Heart right ventricle (tissue), 16 donors: Measurements from ENCODE around the gene ROPN1L. TPM values are rescaled to one million over a fixed set of nuclear protein-coding genes. Genes with fewer than 3 reads are reported as not detected.

ENCODE experiments used
- ATAC-seq, 8 donors: fragments of 200-7000 bp; cut with Tn5 transposase; one replicate each; pipeline ENCODE4 v1.9.1; 2020; ENCODE audit warnings: mild to moderate bottlenecking in 8 of 8, moderate library complexity in 8 of 8, moderate number of reproducible peaks in 1 of 8
- DNase-seq, 2 donors: peaks; one replicate each; pipeline ENCODE4 v3.0.0-alpha.2; 2020
- H3K27ac ChIP-seq, 10 donors: fragments of 200-600 bp; sonication (generic) in 2 of 10; one replicate each; pipeline versions ENCODE4 v1.5.0 to v1.8.0; 2020 to 2022; ENCODE audit warnings: mild to moderate bottlenecking in 3 of 10
- H3K27me3 ChIP-seq, 7 donors: fragments of 200-600 bp; one replicate each; pipeline ENCODE4 v1.8.0; 2021 to 2022; ENCODE audit warnings: mild to moderate bottlenecking in 2 of 7
- H3K36me3 ChIP-seq, 9 donors: fragments of 200-600 bp; sonication (generic) in 1 of 9; one replicate each; pipeline versions ENCODE4 v1.5.0 to v1.8.0; 2020 to 2022; ENCODE audit warnings: mild to moderate bottlenecking in 2 of 9
- H3K4me1 ChIP-seq, 9 donors: fragments of 200-600 bp; sonication (generic) in 1 of 9; one replicate each; pipeline versions ENCODE4 v1.5.0 to v1.8.0; 2020 to 2022; ENCODE audit warnings: mild to moderate bottlenecking in 4 of 9
- H3K4me3 ChIP-seq, 10 donors: fragments of 200-600 bp; sonication (generic) in 2 of 10; one replicate each; pipeline versions ENCODE4 v1.5.0 to v1.8.0; 2020 to 2022; ENCODE audit warnings: mild to moderate bottlenecking in 7 of 10, moderate library complexity in 2 of 10
- H3K9me3 ChIP-seq, 11 donors: fragments of 200-600 bp in 10 of 11; sonication (generic) in 2 of 11; one replicate each; pipeline versions ENCODE4 v1.5.0 to v1.8.0; 2013 to 2022; ENCODE audit warnings: mild to moderate bottlenecking in 2 of 11, control low read depth in 1 of 11, moderate library complexity in 1 of 11
- WGBS, 2 donors: extraction: QIAGEN DNeasy Blood & Tissue Kit; methylation state at CpG; one replicate each; pipeline ENCODE4 v1.1.7; 2013; ENCODE audit warnings: inconsistent platforms in 1 of 2; 5-methylcytosine and 5-hydroxymethylcytosine counted together
- intact Hi-C, 10 donors: fragments of 100-400 bp; cut with DNase I; formaldehyde crosslinking; loops; one replicate each; pipeline versions ENCODE4 v1.11.1 to v1.14.2; 2022
- polyA plus RNA-seq, 2 donors: library from polyadenylated mRNA; stranded (reverse); fragments of 200-250 nt; gene quantifications; one replicate each; pipeline ENCODE4 v1.2.3, GENCODE V29; 2013
- total RNA-seq, 10 donors: library from RNA; stranded (reverse); fragmentation: NEBNext Ultra II Directional in 3 of 10; extraction: Animal tissue kit (Norgen Biotek cat#: 25700) in 3 of 10; gene quantifications; one replicate each; pipeline versions ENCODE4 v1.2.1 to v1.2.4, GENCODE V29; 2021 to 2023
- TF ChIP-seq, protein P1 (sequence below), 9 donors: fragments of 200-600 bp; sonication (generic) in 2 of 9; IDR thresholded peaks; one replicate each; pipeline versions ENCODE4 v1.5.0 to v1.8.0; 2021 to 2022; ENCODE audit warnings: antibody characterized with exemption in 9 of 9, mild to moderate bottlenecking in 5 of 9, moderate library complexity in 1 of 9
- donor health status: Arrhythmogenic right ventricular cardiomyopathy.
- donor health status: ischemic (EF 13 %, LVEDD 7.1; RV severe dilation, severe dysfunction).
- donor health status: healthy with polysubstance abuse.
- donor health status: DM: no; HTN: yes; CAD: no.
- donor health status: DM: no; HTN: no; CAD: no.
- donor health status: ischemic (EF 25% LVEDD 6.9; RV normal size, moderate dysfunction).
- donor health status: ischemic (EF 25% LVEDD 5.7; RV mildly dilated, moderate dysfunction).
- donor health status: healthy.
- donor health status: DM: yes; HTN: yes; CAD: no.
- donor health status: Ischemic cardiomyopathy.
- donor health status: ischemic (EF 35%, LVEDD 5.7; RV mildly dilated, moderate dysfunction).
- donor health status: nonischemic (EF 11% LVEDD 7.7; RV severe dilation, severe dysfunction).
- donor health status: DM: yes; HTN: yes; CAD: no.
- donor health status: PGD.
- donor health status: ischemic (EF 29% LVEDD 5.4; RV normal size, mild dysfunction).
- donor health status: nonischemic (EF 23%, LVEDD 6.1; RV moderate dilation, normal function).

The ROPN1L gene
- total and polyA plus RNA-seq, 12 donors: 0.17 to 0.83 (median 0.31) TPM; not detected in 2

DNA sequence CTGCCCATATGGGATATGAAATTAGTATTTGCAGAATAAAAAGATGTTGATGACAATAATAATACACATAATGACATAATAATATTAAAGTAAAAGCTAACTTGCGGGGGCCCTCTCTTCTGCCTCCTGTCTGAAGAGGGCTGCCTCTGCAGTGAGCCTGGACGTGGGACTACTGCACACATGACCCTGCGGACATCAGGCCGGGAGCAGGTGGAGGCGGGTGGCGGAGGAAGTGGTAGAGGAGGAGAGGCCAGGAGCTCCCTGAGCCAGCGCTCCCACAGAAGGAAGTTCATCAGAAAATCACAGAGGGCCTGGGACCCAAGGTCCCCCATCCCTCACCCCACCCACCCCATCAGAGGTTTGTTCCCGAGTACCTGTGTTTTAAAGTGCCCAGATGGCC is 60.5 kb downstream of the ROPN1L start:
- Histone ChIP-seq H3K9me3 (no peaks in the 10 kb centered on the region), H3K36me3 (no peaks in the 10 kb centered on the region), H3K4me3 (no peak overlapping the region), H3K27me3 (no peaks in the 10 kb centered on the region), H3K4me1 (peaks cover 0 to 20% (median 16%) of the 10 kb centered on the region in 9 donors), H3K27ac (no peak overlapping the region)
- DNase-seq: no peak
- intact Hi-C loops: no loop called here
- no peak for ATAC-seq
- TF ChIP-seq, protein P1, sequence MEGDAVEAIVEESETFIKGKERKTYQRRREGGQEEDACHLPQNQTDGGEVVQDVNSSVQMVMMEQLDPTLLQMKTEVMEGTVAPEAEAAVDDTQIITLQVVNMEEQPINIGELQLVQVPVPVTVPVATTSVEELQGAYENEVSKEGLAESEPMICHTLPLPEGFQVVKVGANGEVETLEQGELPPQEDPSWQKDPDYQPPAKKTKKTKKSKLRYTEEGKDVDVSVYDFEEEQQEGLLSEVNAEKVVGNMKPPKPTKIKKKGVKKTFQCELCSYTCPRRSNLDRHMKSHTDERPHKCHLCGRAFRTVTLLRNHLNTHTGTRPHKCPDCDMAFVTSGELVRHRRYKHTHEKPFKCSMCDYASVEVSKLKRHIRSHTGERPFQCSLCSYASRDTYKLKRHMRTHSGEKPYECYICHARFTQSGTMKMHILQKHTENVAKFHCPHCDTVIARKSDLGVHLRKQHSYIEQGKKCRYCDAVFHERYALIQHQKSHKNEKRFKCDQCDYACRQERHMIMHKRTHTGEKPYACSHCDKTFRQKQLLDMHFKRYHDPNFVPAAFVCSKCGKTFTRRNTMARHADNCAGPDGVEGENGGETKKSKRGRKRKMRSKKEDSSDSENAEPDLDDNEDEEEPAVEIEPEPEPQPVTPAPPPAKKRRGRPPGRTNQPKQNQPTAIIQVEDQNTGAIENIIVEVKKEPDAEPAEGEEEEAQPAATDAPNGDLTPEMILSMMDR (IDR thresholded peaks at IDR 0.05): no peak
- WGBS, 2 donors: 91% methylated on average over 8 of the region's 8 CpGs

DNA sequence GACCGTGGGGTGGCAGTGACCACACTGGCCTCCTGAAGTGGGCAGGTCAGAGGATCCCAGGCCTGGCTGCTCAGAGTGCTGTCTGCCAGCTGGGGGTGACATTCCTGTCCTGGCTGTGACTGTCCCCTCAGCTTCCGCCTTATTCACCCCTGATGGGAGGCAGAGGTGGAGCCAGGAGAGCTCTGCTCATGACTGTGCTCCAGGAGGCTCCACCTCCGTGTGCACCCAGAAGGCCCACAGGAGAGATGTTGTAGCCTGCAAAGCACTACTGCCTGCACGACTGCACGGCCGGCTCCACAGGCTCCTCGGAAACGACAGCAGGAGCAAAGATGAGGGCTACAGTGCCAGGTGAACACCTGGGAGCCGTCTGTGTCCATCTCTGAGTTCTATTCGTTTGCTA is 60.9 kb downstream of the ROPN1L start:
- intact Hi-C loops: no loop called here
- Histone ChIP-seq H3K4me3 (no peak overlapping the region), H3K27ac (no peak overlapping the region), H3K36me3 (no peaks in the 10 kb centered on the region), H3K4me1 (peaks cover 0 to 20% (median 16%) of the 10 kb centered on the region in 9 donors), H3K27me3 (no peaks in the 10 kb centered on the region), H3K9me3 (no peaks in the 10 kb centered on the region)
- WGBS, 2 donors: 75 to 77% methylated on average over 10 of the region's 10 CpGs
- TF ChIP-seq, protein P1 (IDR thresholded peaks at IDR 0.05): no peak
- DNase-seq (no peak), ATAC-seq (peak in 2 of 8 donors; percentile 10 to 33)

DNA sequence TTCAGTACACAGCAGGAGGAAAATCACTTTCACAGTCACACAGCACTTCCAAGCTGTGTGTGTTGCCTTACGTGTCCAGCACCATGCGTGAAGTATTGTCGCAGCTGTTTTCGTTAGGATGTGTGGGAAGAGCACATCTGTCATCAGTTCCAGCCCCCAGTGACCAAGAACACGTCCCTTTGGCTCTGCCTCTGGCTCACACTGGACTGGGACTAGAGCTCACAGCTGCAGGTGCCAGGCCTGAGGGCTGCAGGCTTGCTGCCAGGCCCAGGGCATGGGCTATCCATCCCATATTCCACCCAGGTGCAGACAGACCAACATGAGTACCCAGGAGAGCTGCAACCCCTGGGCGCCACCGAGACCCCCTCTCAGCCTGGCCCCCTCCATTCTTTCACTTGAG is 61.6 kb downstream of the ROPN1L start:
- peak overlapping the region in 5 of 10 donors; percentile 31 to 68 (median 50) for H3K27ac ChIP-seq
- TF ChIP-seq, protein P1 (IDR thresholded peaks at IDR 0.05): no peak

DNA sequence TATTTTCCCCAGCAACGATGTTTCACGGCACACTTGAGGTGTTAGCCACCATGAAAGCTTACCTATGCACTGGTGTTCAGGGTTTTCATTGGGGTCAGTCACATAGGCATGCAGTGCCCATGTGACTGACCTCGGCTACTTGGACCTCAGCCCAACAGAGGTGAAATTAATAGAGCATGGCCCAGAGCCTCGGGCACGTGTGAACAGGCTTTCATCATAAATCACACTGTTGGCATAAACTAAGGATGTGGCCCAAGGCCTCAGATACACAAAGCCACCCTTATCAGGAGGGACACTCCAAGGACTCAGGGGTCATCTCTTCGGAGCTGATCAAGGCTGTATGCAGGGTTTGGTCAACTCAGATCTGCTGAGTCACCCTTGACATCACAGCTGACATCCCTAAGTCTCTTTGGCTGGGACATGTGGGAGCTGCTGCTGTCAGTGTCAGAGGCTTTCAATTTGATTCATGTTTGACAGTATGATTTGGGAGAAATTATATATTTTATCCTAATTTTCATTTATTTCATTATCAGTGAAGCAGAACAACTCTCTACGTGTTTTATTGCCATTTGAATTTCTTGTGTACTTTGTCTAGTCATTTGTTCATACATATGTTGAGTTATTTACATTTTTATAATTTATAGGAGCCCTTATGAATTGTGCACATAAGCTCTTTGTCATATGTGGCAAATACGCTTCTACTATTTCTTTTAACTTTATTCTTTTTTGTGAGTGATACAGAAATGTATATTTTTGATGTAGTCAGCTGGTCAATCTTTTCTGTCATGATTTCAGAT is 62.5 kb downstream of the ROPN1L start:
- 48 to 64% methylated on average over 8 of the region's 8 CpGs for WGBS, 2 donors
- DNase-seq (no peak), ATAC-seq (peak in 7 of 8 donors; percentile 54 to 76 (median 61))
- peak overlapping the region in 5 of 10 donors; percentile 31 to 68 (median 50) for H3K27ac ChIP-seq
- peaks cover 0 to 20% (median 16%) of the 10 kb centered on the region in 9 donors for H3K4me1 ChIP-seq
- TF ChIP-seq, protein P1 (IDR thresholded peaks at IDR 0.05): no peak
- intact Hi-C loops: no loop called here
- H3K36me3 ChIP-seq: no peaks in the 10 kb centered on the region
- H3K9me3 ChIP-seq: no peaks in the 10 kb centered on the region
- no peak overlapping the region for H3K4me3 ChIP-seq
- peaks cover 0 to 2% (median 0%) of the 10 kb centered on the region in 7 donors for H3K27me3 ChIP-seq

More for the DNA sequence above, 61.6 kb downstream of the ROPN1L start:
- Histone ChIP-seq H3K4me3 (no peak overlapping the region), H3K36me3 (no peaks in the 10 kb centered on the region), H3K9me3 (no peaks in the 10 kb centered on the region), H3K4me1 (peaks cover 0 to 20% (median 16%) of the 10 kb centered on the region in 9 donors), H3K27me3 (no peaks in the 10 kb centered on the region)
- WGBS, 2 donors: 31 to 54% methylated on average over 7 of the region's 7 CpGs
- DNase-seq: peak in 1 of 2 donors; percentile 51
- intact Hi-C loops: no loop called here
- peak; percentile 34 to 90 (median 68) for ATAC-seq
